HG03565 (cell line): ENCODE measurements around the gene DYNC2LI1.
"Not testable (repeated sequence)": the region's sequence is repeated elsewhere in the genome, so short reads cannot be mapped to it uniquely, and the experiment has no call there.

Experiments
- ATAC-seq: cut with Tn5 transposase; IDR thresholded peaks from one replicate; pipeline ENCODE4 v1.9.1; 2021; ENCODE audit warnings: mild to moderate bottlenecking, moderate library complexity; ENCODE audit not compliant: unreplicated experiment

Gene DYNC2LI1

GRCh38 chr2:43773876-43774613, at the start of gene DYNC2LI1:
Gene DYNC2LI1, plus strand, starts transcription at chr2:43774039. Its CDS starts 100 bp downstream, at chr2:43774139.
- ATAC-seq, result peak; percentile 98

DNA sequence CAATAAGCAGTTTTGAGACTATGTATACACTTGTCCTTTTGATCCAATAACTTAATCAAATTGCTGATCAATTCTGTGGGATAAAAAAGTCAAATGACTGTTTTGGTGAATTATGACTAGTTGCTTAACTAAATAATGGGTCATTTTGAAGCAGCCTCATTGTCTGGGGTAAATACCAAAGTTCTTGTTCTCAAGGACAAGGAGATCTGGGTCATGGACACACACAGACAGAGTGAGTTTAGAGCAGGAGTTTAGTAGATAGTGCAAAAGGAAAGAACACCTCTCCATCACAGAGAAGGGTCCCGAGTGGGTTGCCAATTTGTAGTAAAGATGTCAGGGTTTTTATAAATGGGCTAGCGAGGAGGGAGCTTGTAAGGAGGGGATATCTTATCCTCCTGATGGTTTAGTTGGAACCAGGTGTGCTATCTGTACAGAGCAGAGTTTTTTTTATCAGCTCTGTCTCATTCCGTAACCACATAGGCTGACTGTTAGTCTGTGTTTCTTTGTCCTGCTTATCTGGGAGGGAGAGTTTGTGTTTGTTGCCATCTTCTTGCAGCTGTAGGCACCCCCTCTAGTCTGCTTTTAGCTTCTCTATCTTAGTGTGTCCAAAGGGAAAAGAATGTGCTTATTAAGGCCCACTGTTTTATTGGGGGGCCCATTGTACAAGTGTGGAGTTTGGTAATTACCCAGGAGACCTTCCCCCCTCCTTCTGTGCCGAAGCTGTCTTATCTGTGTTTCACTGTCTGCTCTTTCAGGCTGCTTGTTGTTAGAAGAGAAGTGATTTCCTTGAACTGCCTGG, 48.9 kb upstream of the DYNC2LI1 start:
- no peak for ATAC-seq

- ATAC-seq, result no peak
Measured at GRCh38 chr2:43725711-43726246, 48.1 kb upstream of the DYNC2LI1 start.

GRCh38 chr2:43726961-43727633, 46.7 kb upstream of the DYNC2LI1 start:
- ATAC-seq, result not testable (repeated sequence)

DNA sequence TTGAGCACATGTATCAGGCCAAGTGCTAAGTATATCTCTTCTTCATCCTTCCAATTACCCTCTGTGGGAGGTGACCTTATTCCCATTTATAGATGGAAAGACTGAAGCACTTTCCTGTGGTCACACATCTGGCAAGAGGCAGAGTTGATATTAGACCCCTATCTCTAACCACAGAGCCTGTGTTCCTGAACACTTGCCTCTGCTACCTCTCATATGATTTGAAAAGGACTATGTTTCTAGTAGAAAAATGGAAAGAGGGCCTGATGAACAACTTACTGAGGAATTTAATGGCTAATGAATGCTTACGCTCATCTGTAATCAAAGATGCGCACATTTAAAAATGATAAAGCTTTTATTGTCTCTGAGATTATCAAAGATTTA, 46.2 kb upstream of the DYNC2LI1 start:
- no peak for ATAC-seq

- ATAC-seq, result no peak
Measured at GRCh38 chr2:43729491-43730174, 44.2 kb upstream of the DYNC2LI1 start.

- no peak for ATAC-seq
Measured at GRCh38 chr2:43731211-43731610, 42.6 kb upstream of the DYNC2LI1 start.

DNA sequence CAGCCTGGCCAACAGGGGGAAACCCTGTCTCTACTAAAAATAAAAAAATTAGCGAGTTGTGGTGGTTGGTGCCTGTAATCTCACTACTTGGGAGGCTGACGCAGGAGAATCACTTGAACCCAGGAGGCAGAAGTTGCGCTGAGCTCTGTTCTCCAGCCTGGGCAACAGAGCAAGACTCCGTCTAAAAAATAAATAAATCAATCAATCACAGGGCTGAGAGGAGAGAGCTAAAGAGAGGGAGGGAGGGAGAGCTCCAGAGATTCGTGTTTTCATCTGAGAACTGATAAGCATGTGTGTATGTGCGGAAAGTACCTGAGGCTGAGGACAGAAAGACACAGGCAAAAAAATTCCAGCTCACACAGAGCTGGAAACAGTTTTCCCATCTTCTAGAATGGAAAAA, 37.2 kb upstream of the DYNC2LI1 start:
- no peak for ATAC-seq

DNA sequence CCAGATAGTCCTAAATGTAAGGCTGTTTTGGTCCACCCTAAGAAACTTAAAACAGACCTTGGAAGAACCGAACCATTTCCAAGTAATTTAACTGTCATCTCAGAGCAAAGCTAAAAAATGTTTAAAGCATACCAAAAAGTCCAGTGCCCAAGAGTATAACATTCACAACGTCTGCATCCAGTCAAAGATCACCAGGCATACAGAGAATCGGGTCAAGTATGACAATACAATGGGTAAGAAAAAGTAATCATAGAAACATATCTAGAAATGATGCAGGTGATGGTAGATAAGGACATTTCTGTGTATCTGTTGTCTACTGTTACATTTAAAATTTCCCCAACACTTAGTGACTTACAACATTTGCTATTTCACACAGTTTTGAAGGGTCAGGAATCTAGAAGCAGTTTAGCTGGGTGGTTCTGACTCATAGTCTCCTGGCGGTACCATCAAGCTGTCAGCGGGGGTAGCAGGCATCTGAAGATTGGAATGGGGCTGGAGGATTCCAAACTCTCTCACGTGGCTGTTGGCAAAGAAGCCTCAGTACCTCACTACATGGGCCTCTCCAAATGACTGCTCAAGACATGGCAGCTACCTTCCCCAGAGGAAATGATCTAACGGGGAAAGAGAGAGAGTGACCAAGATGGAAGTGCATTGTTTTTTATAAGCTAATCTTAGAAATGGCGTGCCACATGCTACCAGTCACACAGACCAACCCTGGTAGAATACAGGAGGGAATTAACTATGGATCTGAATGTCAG, 36.6 kb upstream of the DYNC2LI1 start:
- ATAC-seq, result no peak

- no peak for ATAC-seq
Measured at GRCh38 chr2:43737855-43738254, 36.0 kb upstream of the DYNC2LI1 start.

DNA sequence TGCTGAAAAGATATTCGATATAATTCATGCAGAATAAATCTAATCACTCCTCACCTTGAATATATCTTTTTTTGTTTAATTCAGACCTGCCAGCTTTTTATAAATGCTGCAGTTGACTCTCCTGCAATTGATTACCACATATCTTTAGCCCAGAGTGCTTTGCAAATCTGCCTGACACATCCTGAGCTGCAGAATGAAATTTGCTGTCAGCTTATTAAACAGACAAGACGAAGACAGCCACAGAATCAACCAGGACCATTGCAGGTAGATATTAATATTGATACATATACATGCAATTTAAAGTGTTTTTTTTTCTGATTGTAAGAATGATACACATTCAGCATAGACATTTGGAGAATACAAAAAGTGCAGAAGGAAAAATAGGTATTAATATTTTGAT, 35.6 kb upstream of the DYNC2LI1 start:
- no peak for ATAC-seq

GRCh38 chr2:43743706-43744105, 30.1 kb upstream of the DYNC2LI1 start:
- ATAC-seq, result no peak

DNA sequence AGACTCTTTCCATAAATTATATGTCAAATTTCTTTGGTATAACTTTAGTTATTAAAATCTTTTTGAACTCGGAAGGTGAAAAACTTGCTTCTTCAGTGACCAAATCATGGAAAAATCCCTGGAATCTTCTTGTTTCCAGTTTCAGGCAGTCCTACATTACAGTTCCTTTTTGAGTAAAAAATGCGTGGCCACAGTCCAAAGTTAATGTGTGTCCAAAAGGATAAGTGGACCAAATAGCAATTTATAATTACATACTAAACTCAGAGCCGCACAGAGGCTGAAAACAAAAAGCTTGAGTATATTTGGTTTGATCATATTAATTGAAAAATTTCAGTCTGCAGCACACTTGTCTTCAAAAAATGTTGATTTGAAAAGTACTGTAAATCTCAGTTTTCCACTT, 28.4 kb upstream of the DYNC2LI1 start:
- ATAC-seq, result no peak

DNA sequence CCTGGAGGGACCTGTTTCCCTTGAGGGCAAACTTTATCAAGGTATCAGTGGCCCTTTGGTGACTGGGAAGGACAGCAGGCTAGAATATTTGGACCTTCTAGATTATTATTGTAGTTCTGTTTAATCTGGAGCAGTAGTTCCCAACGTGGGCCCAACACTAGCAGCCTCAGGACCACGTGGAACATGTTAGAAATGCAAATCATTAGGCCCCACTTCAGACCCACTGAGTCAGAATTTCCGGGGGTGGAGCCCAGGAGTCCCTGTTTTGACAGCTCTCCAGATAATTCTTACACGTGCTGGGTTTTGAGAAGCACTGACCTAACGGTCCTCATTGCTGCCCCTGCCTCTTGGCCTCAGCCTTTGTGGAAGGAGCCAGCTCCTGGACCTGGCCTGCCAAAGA, 25.5 kb upstream of the DYNC2LI1 start:
- no peak for ATAC-seq

- no peak for ATAC-seq
Measured at GRCh38 chr2:43749583-43749982, 24.3 kb upstream of the DYNC2LI1 start.

GRCh38 chr2:43751476-43751990, 22.3 kb upstream of the DYNC2LI1 start:
- ATAC-seq, result no peak

DNA sequence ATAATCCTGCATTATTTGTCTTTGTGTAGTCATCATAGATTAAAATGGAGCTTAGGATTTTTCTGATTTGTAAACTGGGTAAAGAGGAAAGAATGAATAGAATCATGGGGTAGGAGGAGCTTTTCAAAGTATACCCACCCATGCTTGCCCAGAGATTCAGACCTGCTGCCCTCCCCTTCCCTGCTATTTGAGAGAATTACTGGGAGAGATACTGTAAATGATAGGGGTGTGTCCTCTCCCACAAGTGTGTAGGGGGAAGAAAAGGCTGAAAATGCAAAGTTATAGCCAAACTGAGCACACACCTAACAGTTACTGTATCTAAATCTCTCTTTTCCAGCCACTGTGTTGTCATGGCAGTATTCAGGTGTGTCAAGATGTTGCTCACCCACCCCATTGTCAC, 21.5 kb upstream of the DYNC2LI1 start:
- no peak for ATAC-seq

DNA sequence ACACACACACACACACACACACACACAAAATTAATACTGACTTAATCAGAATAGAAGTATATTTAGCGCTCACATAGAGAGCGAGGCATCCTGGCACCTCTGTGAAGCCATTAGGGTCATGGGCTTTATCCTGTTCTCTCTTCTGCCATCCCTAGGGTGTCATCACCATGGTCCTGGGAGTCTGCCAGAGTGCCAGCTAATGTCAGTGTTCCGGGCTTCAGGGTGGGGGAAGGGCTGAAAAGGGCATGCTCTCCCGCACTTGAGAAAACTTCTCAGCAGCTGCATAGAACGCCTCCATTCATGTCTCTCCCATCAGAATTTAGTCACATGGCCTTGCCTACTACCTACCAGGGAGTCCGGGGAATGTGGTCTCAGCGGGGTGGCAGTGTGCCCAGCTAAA, 19.7 kb upstream of the DYNC2LI1 start:
- no peak for ATAC-seq

DNA sequence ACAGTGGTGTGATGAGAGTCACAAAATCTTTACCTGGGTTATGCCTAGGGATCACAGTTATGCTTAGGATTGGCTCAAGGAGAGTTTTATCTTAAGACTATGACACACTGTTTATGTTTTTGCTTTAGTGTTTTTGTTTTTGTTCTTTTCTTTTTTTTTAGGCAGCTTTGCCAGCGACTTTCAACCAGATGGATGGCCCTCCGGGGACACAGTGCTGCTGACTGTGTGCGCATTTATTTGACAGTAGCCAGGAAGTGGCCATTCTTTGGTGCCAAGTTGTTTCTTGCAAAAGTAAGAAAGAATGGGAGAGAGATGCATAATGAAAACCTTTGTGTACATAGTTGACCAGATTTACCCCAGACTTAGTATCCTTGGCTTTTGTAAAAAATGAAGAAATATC, 15.1 kb upstream of the DYNC2LI1 start:
- no peak for ATAC-seq

DNA sequence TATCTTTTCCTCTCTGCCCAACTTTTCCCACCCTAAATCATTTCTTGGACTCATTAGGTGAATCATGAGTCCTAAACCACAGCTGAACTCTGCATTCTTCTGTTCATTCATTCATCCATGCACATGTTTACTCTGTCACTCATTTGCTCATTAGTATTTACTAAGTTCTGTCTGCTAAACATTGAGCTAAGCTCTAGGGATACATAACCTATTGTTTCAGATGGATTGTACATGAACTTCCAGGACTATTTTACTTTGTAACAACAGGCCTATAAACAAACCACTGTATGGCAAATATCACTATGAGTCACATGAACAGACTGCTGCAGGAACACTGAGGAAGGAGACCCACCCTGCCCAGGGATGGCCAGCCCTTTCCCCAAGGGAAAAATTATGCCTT, 14.6 kb upstream of the DYNC2LI1 start:
- no peak for ATAC-seq
